Stimulated activated CD8-positive, alpha-beta memory T cell treated with anti-CD3 and anti-CD28 coated beads, Interleukin-7, amount 100 ng/mL, for 4 hours (primary cell): ENCODE measurements around the gene HS1BP3.
A peak's percentile ranks its signal among the peaks of the same experiment; 100 is the strongest.

Source experiments
- DNase-seq, 2 donors: peaks; one replicate each; pipeline ENCODE4 v3.0.0-alpha.2; 2020; ENCODE audit warnings: low read depth in 2 of 2

The HS1BP3 gene

GRCh38 chr2:20674974-20675679, 24.2 kb upstream of the HS1BP3 start:
- no peak for DNase-seq

- DNase-seq: no peak
These were observed 23.5 kb upstream of the HS1BP3 start for GRCh38 chr2:20674309-20674965.

- DNase-seq: no peak
These were observed 22.9 kb upstream of the HS1BP3 start for GRCh38 chr2:20673686-20674308.

GRCh38 chr2:20672201-20672951, 21.5 kb upstream of the HS1BP3 start:
- no peak for DNase-seq

- no peak for DNase-seq
These were observed 20.8 kb upstream of the HS1BP3 start for GRCh38 chr2:20671736-20672080.

GRCh38 chr2:20671036-20671735, 20.3 kb upstream of the HS1BP3 start:
- DNase-seq: no peak

GRCh38 chr2:20670315-20671035, 19.6 kb upstream of the HS1BP3 start:
- no peak for DNase-seq

- no peak for DNase-seq
These were observed 18.8 kb upstream of the HS1BP3 start for GRCh38 chr2:20669562-20670314.

- no peak for DNase-seq
These were observed 18.1 kb upstream of the HS1BP3 start for GRCh38 chr2:20668871-20669475.

GRCh38 chr2:20668451-20668850, 17.6 kb upstream of the HS1BP3 start:
- no peak for DNase-seq

- DNase-seq: no peak
These were observed 16.9 kb upstream of the HS1BP3 start for GRCh38 chr2:20667531-20668401.

GRCh38 chr2:20667151-20667530, 16.2 kb upstream of the HS1BP3 start:
- DNase-seq: no peak

GRCh38 chr2:20666304-20667150, 15.6 kb upstream of the HS1BP3 start, which contains the start of gene GDF7:
TSS of gene GDF7 (plus strand) at chr2:20667144. CDS start at chr2:20667240, 96 bp downstream.
- peak in 1 of 2 donors; percentile 24 for DNase-seq

- no peak for DNase-seq
These were observed 15.1 kb upstream of the HS1BP3 start for GRCh38 chr2:20666005-20666303.

- no peak for DNase-seq
These were observed 14.5 kb upstream of the HS1BP3 start for GRCh38 chr2:20665243-20666004.

GRCh38 chr2:20664431-20665242, 13.7 kb upstream of the HS1BP3 start:
- no peak for DNase-seq

- no peak for DNase-seq
These were observed 13.1 kb upstream of the HS1BP3 start for GRCh38 chr2:20664071-20664390.
